CD4-positive, alpha-beta T cell treated with Interleukin-6 for 4 hours (primary cell): ENCODE data around the gene ATP10A.

Experiments
- DNase-seq: peaks from one replicate; pipeline ENCODE4 v3.0.0-alpha.2; 2020; ENCODE audit warnings: mixed read lengths

Gene ATP10A

DNA sequence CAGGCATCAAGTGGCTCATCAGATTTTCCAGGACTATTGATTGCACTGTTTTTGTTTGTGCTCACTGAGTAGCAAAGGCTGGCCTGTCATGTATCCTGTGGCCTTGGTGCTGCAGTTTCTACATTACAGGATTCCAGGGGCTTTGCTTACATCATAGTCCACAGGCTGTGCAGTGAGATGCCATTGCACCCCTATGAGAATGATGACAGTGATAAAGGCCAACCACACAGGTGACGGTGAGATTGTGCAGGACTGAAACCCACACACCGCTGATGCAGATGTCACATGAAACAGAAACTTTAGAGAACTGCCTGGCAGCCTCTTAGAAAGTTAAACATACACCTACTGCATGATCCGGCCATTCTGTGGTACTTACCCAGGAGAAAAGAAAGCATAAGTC, 229.3 kb downstream of the ATP10A start:
- DNase-seq: no peak

DNA sequence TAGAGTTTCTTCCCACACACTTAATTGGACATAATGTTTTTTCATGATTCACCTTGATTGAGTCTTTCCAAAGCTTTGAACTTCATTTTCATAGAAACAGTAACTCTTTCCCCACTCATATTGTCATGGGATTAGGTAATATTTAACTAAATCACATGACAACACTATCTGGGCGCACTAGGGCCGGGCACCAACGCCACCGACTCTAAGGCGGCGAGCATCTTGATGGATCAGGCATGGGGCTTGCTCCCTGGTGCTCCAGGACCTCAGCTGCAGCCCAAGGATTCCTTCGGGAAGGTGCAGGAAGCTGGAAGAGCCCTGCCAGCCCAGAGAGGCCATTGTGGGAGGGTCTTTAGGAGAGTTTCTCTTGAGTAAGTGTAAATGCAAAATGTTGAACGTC, 231.2 kb downstream of the ATP10A start:
- DNase-seq: no peak
